Measurements from ENCODE around the gene MAPK14. TPM values are rescaled to one million over a fixed set of nuclear protein-coding genes. Genes with fewer than 3 reads are reported as not detected.

The MAPK14 gene
- total RNA-seq, 1 donor from 2014 or later, result 41.3 TPM

GRCh38 chr6:36131511-36132245, 104.1 kb downstream of the MAPK14 start:
- Mint-ChIP-seq H3K27ac (ENCODE audit: unreplicated experiment) (no peak overlapping the region), H3K36me3 (ENCODE audit: low read depth, unreplicated experiment) (peaks cover 17% of the 10 kb centered on the region), H3K4me3 (ENCODE audit: unreplicated experiment) (peak overlapping the region; percentile 57), H3K27me3 (ENCODE audit: low read depth, unreplicated experiment) (peaks cover 15% of the 10 kb centered on the region), H3K4me1 (ENCODE audit: low read depth, unreplicated experiment) (peaks cover 30% of the 10 kb centered on the region), H3K9me3 (ENCODE audit: unreplicated experiment) (peaks cover 5% of the 10 kb centered on the region)
- peaks cover 20% of the 10 kb centered on the region for H3K4me1 ChIP-seq (ENCODE audit: insufficient read depth, low read length)
- FAIRE-seq (no peak), DNase-seq (ENCODE audit: low read depth) (peak; percentile 44)
- H3K27ac ChIP-seq (ENCODE audit: low read depth, low read length), result no peak overlapping the region
- no peaks in the 10 kb centered on the region for H3K36me3 ChIP-seq (ENCODE audit: insufficient read depth, low read length)
- H3K9ac ChIP-seq (ENCODE audit: low read length), result no peak overlapping the region
- peak overlapping the region; percentile 79 for H3K4me2 ChIP-seq (ENCODE audit: low read length)
- no peaks in the 10 kb centered on the region for H3K27me3 ChIP-seq (ENCODE audit: insufficient read depth, low read length)
- H3K9me3 ChIP-seq (ENCODE audit: insufficient read depth, low read depth, low read length), result no peaks in the 10 kb centered on the region
- peak overlapping the region; percentile 36 for H2AFZ ChIP-seq (ENCODE audit: low read depth, low read length)
- no peaks in the 10 kb centered on the region for H4K20me1 ChIP-seq (ENCODE audit: insufficient read depth, low read length)
- TF ChIP-seq CTCF (IDR thresholded peaks at IDR 0.05; ENCODE audit: insufficient read depth, low read depth, low read length) (no peak), EZH2 (IDR thresholded peaks at IDR 0.05; ENCODE audit: insufficient read depth, low read length) (no peak)
- no peaks in the 10 kb centered on the region for H3K79me2 ChIP-seq (ENCODE audit: insufficient read depth, low read length)
- H3K4me3 ChIP-seq (ENCODE audit: insufficient read depth, low read depth, low read length), result no peak overlapping the region

- peak overlapping the region; percentile 80 for H3K27ac Mint-ChIP-seq (ENCODE audit: unreplicated experiment)
- no peak overlapping the region for H2AFZ ChIP-seq (ENCODE audit: low read depth, low read length)
- no peak for DNase-seq (ENCODE audit: low read depth)
- peaks cover 15% of the 10 kb centered on the region for H3K27me3 Mint-ChIP-seq (ENCODE audit: low read depth, unreplicated experiment)
- H3K4me3 ChIP-seq (ENCODE audit: insufficient read depth, low read depth, low read length), result no peak overlapping the region
- H4K20me1 ChIP-seq (ENCODE audit: insufficient read depth, low read length), result no peaks in the 10 kb centered on the region
- H3K36me3 Mint-ChIP-seq (ENCODE audit: low read depth, unreplicated experiment), result peaks cover 14% of the 10 kb centered on the region
- no peak overlapping the region for H3K27ac ChIP-seq (ENCODE audit: low read depth, low read length)
- H3K36me3 ChIP-seq (ENCODE audit: insufficient read depth, low read length), result no peaks in the 10 kb centered on the region
- peak overlapping the region; percentile 79 for H3K4me2 ChIP-seq (ENCODE audit: low read length)
- TF ChIP-seq EZH2 (IDR thresholded peaks at IDR 0.05; ENCODE audit: insufficient read depth, low read length) (no peak), CTCF (IDR thresholded peaks at IDR 0.05; ENCODE audit: insufficient read depth, low read depth, low read length) (no peak)
- no peaks in the 10 kb centered on the region for H3K9me3 ChIP-seq (ENCODE audit: insufficient read depth, low read depth, low read length)
- no peak overlapping the region for H3K9ac ChIP-seq (ENCODE audit: low read length)
- peaks cover 13% of the 10 kb centered on the region for H3K4me1 ChIP-seq (ENCODE audit: insufficient read depth, low read length)
- FAIRE-seq, result no peak
- peaks cover 23% of the 10 kb centered on the region for H3K4me1 Mint-ChIP-seq (ENCODE audit: low read depth, unreplicated experiment)
- H3K4me3 Mint-ChIP-seq (ENCODE audit: unreplicated experiment), result peak overlapping the region; percentile 43
- H3K79me2 ChIP-seq (ENCODE audit: insufficient read depth, low read length), result no peaks in the 10 kb centered on the region
- H3K27me3 ChIP-seq (ENCODE audit: insufficient read depth, low read length), result no peaks in the 10 kb centered on the region
- H3K9me3 Mint-ChIP-seq (ENCODE audit: unreplicated experiment), result peaks cover 3% of the 10 kb centered on the region
These were observed 104.8 kb downstream of the MAPK14 start for GRCh38 chr6:36132246-36132895.

GRCh38 chr6:36133148-36133547, 105.5 kb downstream of the MAPK14 start:
- Histone ChIP-seq H3K27ac (ENCODE audit: low read depth, low read length) (no peak overlapping the region), H3K9me3 (ENCODE audit: insufficient read depth, low read depth, low read length) (no peaks in the 10 kb centered on the region), H3K9ac (ENCODE audit: low read length) (no peak overlapping the region), H3K79me2 (ENCODE audit: insufficient read depth, low read length) (no peaks in the 10 kb centered on the region), H3K4me2 (ENCODE audit: low read length) (no peak overlapping the region), H3K36me3 (ENCODE audit: insufficient read depth, low read length) (no peaks in the 10 kb centered on the region), H3K27me3 (ENCODE audit: insufficient read depth, low read length) (no peaks in the 10 kb centered on the region), H2AFZ (ENCODE audit: low read depth, low read length) (no peak overlapping the region), H3K4me3 (ENCODE audit: insufficient read depth, low read depth, low read length) (no peak overlapping the region), H3K4me1 (ENCODE audit: insufficient read depth, low read length) (peaks cover 9% of the 10 kb centered on the region), H4K20me1 (ENCODE audit: insufficient read depth, low read length) (no peaks in the 10 kb centered on the region)
- peaks cover 15% of the 10 kb centered on the region for H3K27me3 Mint-ChIP-seq (ENCODE audit: low read depth, unreplicated experiment)
- DNase-seq (ENCODE audit: low read depth), result no peak
- H3K4me3 Mint-ChIP-seq (ENCODE audit: unreplicated experiment), result no peak overlapping the region
- H3K4me1 Mint-ChIP-seq (ENCODE audit: low read depth, unreplicated experiment), result peaks cover 17% of the 10 kb centered on the region
- H3K36me3 Mint-ChIP-seq (ENCODE audit: low read depth, unreplicated experiment), result peaks cover 14% of the 10 kb centered on the region
- no peak for FAIRE-seq
- H3K27ac Mint-ChIP-seq (ENCODE audit: unreplicated experiment), result no peak overlapping the region
- H3K9me3 Mint-ChIP-seq (ENCODE audit: unreplicated experiment), result peaks cover 3% of the 10 kb centered on the region
- TF ChIP-seq EZH2 (IDR thresholded peaks at IDR 0.05; ENCODE audit: insufficient read depth, low read length) (no peak), CTCF (IDR thresholded peaks at IDR 0.05; ENCODE audit: insufficient read depth, low read depth, low read length) (no peak)
